DND-41 (cell line): ENCODE measurements around the gene ACOXL.

Experiments used
- ATAC-seq: fragments of 200-7000 bp; cut with Tn5 transposase; 3 replicates; pipeline ENCODE4 v1.9.1; 2021; ENCODE audit warnings: low read depth; ENCODE audit not compliant: insufficient read depth
- DNase-seq: peaks from one replicate; pipeline ENCODE4 v3.0.0-alpha.2; 2020
- H2AFZ ChIP-seq: 2 replicates; pipeline ENCODE4 v1.6.0; 2012; ENCODE audit warnings: low read depth, low read length
- H3K27ac ChIP-seq: 2 replicates; pipeline ENCODE4 v1.5.1; 2012; ENCODE audit warnings: low read length, inconsistent platforms
- H3K27me3 ChIP-seq: fragments of 200-600 bp; sonication (generic); 2 replicates; pipeline ENCODE4 v1.6.0; 2012; ENCODE audit warnings: low read length, mild to moderate bottlenecking, inconsistent platforms; ENCODE audit not compliant: insufficient read depth, poor library complexity
- H3K36me3 ChIP-seq: 2 replicates; pipeline ENCODE4 v1.5.1; 2012; ENCODE audit warnings: low read length, inconsistent platforms; ENCODE audit not compliant: insufficient read depth
- H3K4me1 ChIP-seq: 2 replicates; pipeline ENCODE4 v1.5.1; 2012; ENCODE audit warnings: mild to moderate bottlenecking, low read length; ENCODE audit not compliant: insufficient read depth
- H3K4me2 ChIP-seq: 2 replicates; pipeline ENCODE4 v1.6.0; 2012; ENCODE audit warnings: mild to moderate bottlenecking, moderate library complexity, low read length, inconsistent platforms; ENCODE audit not compliant: insufficient read depth
- H3K4me3 ChIP-seq, 2 experiments: fragments of 200-600 bp in 1 of 2; shearing (Covaris generic) in 1 of 2; 2 replicates each; pipeline ENCODE4 v1.5.1; 2012 to 2016; ENCODE audit warnings: inconsistent platforms in 2 of 2, low read length in 2 of 2, mild to moderate bottlenecking in 2 of 2, low read depth in 1 of 2, moderate library complexity in 1 of 2
- H3K79me2 ChIP-seq: 2 replicates; pipeline ENCODE4 v1.6.0; 2012; ENCODE audit warnings: low read length, inconsistent platforms; ENCODE audit not compliant: insufficient read depth
- H3K9ac ChIP-seq: 2 replicates; pipeline ENCODE4 v1.6.0; 2012; ENCODE audit warnings: low read depth, mild to moderate bottlenecking, inconsistent platforms, low read length, moderate library complexity
- H3K9me3 ChIP-seq: 2 replicates; pipeline ENCODE4 v1.5.1; 2012; ENCODE audit warnings: low read length, moderate library complexity, mild to moderate bottlenecking, inconsistent platforms; ENCODE audit not compliant: insufficient read depth, severe bottlenecking
- H4K20me1 ChIP-seq: 2 replicates; pipeline ENCODE4 v1.6.0; 2012; ENCODE audit warnings: low read length; ENCODE audit not compliant: insufficient read depth
- EZH2 ChIP-seq: IDR thresholded peaks from 3 replicates; pipeline ENCODE4 v1.6.1; 2012; ENCODE audit warnings: borderline replicate concordance, low read depth, mild to moderate bottlenecking, moderate library complexity, low read length, inconsistent platforms; ENCODE audit not compliant: severe bottlenecking
- TF ChIP-seq, protein P1 (sequence below): IDR thresholded peaks from 2 replicates; pipeline ENCODE4 v1.5.1; 2012; ENCODE audit warnings: borderline replicate concordance, low read length, moderate library complexity, mild to moderate bottlenecking; ENCODE audit not compliant: poor library complexity, severe bottlenecking; ENCODE audit errors: extremely low read depth

ACOXL gene

DNA sequence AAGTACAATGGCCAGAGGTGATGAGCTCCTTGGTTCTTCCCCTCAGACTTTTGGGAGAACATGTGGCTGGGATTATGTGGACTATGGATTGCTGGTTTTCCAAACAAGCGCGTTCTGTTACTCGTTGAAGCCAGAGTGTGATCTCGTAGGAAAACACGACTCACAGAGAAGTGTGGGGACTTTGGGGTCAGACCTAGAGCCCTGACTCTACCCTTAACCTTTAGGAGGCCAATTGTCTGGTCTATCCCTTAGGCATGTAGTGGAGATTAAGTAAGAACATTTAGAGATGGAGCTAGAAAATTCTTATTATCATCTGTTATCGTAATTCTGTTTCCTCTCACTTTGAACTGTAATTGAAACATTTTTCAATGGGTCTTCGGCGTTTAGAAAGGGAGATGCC is 424.2 kb downstream of the ACOXL start:
- Histone ChIP-seq H3K4me2 (no peak overlapping the region), H2AFZ (no peak overlapping the region), H3K36me3 (peaks cover 93% of the 10 kb centered on the region), H3K4me3 (no peak overlapping the region), H3K4me1 (peaks cover 8% of the 10 kb centered on the region; the same call in 1 of the 2 replicates), H3K27ac (peak overlapping the region; percentile 34; the same call in 1 of the 2 replicates), H3K27me3 (no peaks in the 10 kb centered on the region), H4K20me1 (peaks cover 53% of the 10 kb centered on the region), H3K79me2 (peaks cover 86% of the 10 kb centered on the region), H3K9ac (no peak overlapping the region), H3K9me3 (no peaks in the 10 kb centered on the region)
- DNase-seq (no peak), ATAC-seq (no peak)
- TF ChIP-seq EZH2, result no peak
- TF ChIP-seq, protein P1, sequence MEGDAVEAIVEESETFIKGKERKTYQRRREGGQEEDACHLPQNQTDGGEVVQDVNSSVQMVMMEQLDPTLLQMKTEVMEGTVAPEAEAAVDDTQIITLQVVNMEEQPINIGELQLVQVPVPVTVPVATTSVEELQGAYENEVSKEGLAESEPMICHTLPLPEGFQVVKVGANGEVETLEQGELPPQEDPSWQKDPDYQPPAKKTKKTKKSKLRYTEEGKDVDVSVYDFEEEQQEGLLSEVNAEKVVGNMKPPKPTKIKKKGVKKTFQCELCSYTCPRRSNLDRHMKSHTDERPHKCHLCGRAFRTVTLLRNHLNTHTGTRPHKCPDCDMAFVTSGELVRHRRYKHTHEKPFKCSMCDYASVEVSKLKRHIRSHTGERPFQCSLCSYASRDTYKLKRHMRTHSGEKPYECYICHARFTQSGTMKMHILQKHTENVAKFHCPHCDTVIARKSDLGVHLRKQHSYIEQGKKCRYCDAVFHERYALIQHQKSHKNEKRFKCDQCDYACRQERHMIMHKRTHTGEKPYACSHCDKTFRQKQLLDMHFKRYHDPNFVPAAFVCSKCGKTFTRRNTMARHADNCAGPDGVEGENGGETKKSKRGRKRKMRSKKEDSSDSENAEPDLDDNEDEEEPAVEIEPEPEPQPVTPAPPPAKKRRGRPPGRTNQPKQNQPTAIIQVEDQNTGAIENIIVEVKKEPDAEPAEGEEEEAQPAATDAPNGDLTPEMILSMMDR, result no peak

DNA sequence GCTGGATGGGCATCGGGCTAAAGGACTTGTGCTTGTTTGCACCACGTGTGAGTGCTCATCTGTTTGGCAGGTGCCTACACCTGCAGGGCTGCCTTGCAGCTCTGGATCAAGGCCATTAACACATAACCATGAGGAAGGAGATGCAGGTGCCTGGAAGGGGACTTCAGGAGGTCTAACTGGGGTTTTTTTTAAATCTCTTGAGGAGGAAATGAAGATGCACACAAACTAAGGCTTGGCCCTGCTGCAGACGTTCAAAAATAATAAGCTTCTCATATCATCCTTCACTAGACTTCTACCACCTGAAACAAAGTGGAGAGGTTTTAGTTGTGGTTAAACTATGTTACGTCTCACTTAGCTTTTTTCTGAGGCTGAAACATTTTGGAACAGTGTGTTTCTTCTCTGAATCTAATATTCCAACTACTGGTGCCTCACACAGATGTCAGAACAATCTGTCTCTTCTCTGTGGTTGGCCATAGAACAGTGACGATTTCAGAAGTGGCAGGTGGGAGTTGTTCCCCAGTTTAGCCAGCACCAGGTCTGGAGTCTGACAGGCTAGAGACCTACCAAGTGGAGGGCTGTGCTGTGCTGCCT is 424.8 kb downstream of the ACOXL start:
- no peak overlapping the region for H3K9ac ChIP-seq
- no peak overlapping the region for H3K4me3 ChIP-seq
- DNase-seq (no peak), ATAC-seq (peak; percentile 64)
- H3K36me3 ChIP-seq, result peaks cover 93% of the 10 kb centered on the region
- H3K27me3 ChIP-seq, result no peaks in the 10 kb centered on the region
- no peaks in the 10 kb centered on the region for H3K9me3 ChIP-seq
- H3K4me1 ChIP-seq, result peaks cover 8% of the 10 kb centered on the region; the same call in 1 of the 2 replicates
- H3K27ac ChIP-seq, result peak overlapping the region; percentile 34; the same call in 1 of the 2 replicates
- TF ChIP-seq EZH2, result no peak
- TF ChIP-seq, protein P1, result no peak
- peaks cover 86% of the 10 kb centered on the region for H3K79me2 ChIP-seq
- H4K20me1 ChIP-seq, result peaks cover 59% of the 10 kb centered on the region
- H2AFZ ChIP-seq, result no peak overlapping the region
- no peak overlapping the region for H3K4me2 ChIP-seq

DNA sequence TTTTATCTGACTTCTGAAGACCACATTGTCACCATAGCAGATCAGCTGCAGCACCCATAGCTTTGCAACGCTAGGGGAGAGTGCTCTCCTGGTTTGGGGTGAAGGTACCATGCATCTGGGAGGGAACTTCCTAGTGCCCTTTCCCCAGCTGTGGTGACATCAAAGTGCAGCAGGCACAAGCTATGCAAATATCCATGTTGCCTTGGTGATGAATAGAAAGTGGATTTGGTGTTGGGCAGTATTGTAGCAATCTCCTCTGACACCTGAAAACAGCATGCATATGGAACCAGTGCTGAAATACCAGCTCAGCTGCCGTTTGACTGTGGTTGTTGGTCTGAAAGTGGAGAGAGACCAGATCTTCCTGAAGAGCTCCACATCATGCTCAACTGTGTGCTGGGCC is 425.4 kb downstream of the ACOXL start:
- peaks cover 93% of the 10 kb centered on the region for H3K36me3 ChIP-seq
- no peak overlapping the region for H3K9ac ChIP-seq
- no peaks in the 10 kb centered on the region for H3K9me3 ChIP-seq
- peak; percentile 54 for ATAC-seq
- no peak overlapping the region for H2AFZ ChIP-seq
- H3K79me2 ChIP-seq, result peaks cover 86% of the 10 kb centered on the region
- H3K4me1 ChIP-seq, result peaks cover 8% of the 10 kb centered on the region; the same call in 1 of the 2 replicates
- H4K20me1 ChIP-seq, result peaks cover 60% of the 10 kb centered on the region
- H3K27me3 ChIP-seq, result no peaks in the 10 kb centered on the region
- no peak overlapping the region for H3K4me3 ChIP-seq
- no peak overlapping the region for H3K4me2 ChIP-seq
- TF ChIP-seq EZH2, result no peak
- TF ChIP-seq, protein P1, result no peak
- DNase-seq, result peak; percentile 14
- H3K27ac ChIP-seq, result no peak overlapping the region
